ENCODE data around the gene PSME3.

PSME3 gene

GRCh38 chr17:42818379-42818778 is 14.8 kb upstream of the PSME3 start:
- DNase-seq: no peak

- peak; percentile 79 for DNase-seq
Observed at GRCh38 chr17:42819939-42820535, 13.2 kb upstream of the PSME3 start.

- no peak for DNase-seq
Observed at GRCh38 chr17:42821176-42821575, 12.0 kb upstream of the PSME3 start.

GRCh38 chr17:42827472-42827871 is 5.7 kb upstream of the PSME3 start:
- DNase-seq: no peak

- no peak for DNase-seq
Observed at GRCh38 chr17:42830971-42831370, 2.2 kb upstream of the PSME3 start.

- no peak for DNase-seq
Observed at GRCh38 chr17:42832213-42832933, 824 bp upstream of the PSME3 start.

GRCh38 chr17:42833767-42834422 is 698 bp downstream of the PSME3 start:
- no peak for DNase-seq

GRCh38 chr17:42835732-42836131 is 2.5 kb downstream of the PSME3 start:
- no peak for DNase-seq

- DNase-seq: no peak
Observed at GRCh38 chr17:42841975-42842685, 8.9 kb downstream of the PSME3 start.

- no peak for DNase-seq
Observed at GRCh38 chr17:42843358-42843934, 10.2 kb downstream of the PSME3 start.

- DNase-seq: no peak
Observed at GRCh38 chr17:42844271-42844670, 11.1 kb downstream of the PSME3 start, which contains the start of gene AOC2. AOC2 (plus strand) TSS chr17:42844580; CDS start chr17:42844627, 47 bp downstream.

- no peak for DNase-seq
Observed at GRCh38 chr17:42844761-42845555, 11.8 kb downstream of the PSME3 start.

- no peak for DNase-seq
Observed at GRCh38 chr17:42845556-42845917, 12.3 kb downstream of the PSME3 start.

GRCh38 chr17:42845918-42846593 is 12.9 kb downstream of the PSME3 start:
- peak; percentile 68 for DNase-seq

- DNase-seq: no peak
Observed at GRCh38 chr17:42846594-42847280, 13.5 kb downstream of the PSME3 start.

- DNase-seq: no peak
Observed at GRCh38 chr17:42848093-42848492, 14.9 kb downstream of the PSME3 start.

- no peak for DNase-seq
Observed at GRCh38 chr17:42849031-42849430, 15.8 kb downstream of the PSME3 start.

GRCh38 chr17:42849451-42850181 is 16.4 kb downstream of the PSME3 start:
- DNase-seq: no peak

- no peak for DNase-seq
Observed at GRCh38 chr17:42850954-42851353, 17.8 kb downstream of the PSME3 start, which contains the start of gene AOC3. AOC3 (plus strand) TSS chr17:42851199; CDS start chr17:42851344, 145 bp downstream.

Data from stimulated activated CD4-positive, alpha-beta T cell treated with anti-CD3 and anti-CD28 coated beads, Interleukin-15, amount 100 ng/mL, for 24 hours (primary cell).